Fibroblast of skin of left quadriceps (primary cell): ENCODE results near the gene NEB.
"Not testable (repeated sequence)": the region's sequence is repeated elsewhere in the genome, so short reads cannot be mapped to it uniquely, and the experiment has no call there.

Experiments used
- DNase-seq, 2 experiments: peaks; one replicate each; pipeline ENCODE4 v3.0.0-alpha.2; 2013; ENCODE audit warnings: low read depth in 2 of 2

Gene NEB

DNA sequence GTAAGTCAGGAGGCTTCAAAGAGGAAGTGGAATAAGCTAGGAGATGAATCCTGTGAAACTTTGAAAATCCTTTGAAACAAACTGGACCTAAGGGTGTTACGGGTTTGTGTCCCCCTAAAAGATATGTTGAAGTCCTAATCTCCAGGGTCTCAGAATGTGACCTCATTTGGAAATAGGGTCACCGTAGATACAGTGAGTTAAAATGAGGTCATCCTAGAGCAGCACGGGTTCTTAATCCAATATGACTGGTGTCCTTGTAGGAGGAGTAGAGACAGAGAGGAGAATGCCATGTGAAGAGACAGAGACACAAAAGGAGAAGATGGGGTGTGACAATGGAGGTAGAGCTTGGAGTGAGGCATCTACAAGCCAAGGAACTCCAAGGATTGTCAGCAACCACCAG, 26.9 kb upstream of the NEB start:
- no peak for DNase-seq

GRCh38 chr2:151760139-151760650, 25.9 kb upstream of the NEB start:
- no peak for DNase-seq

DNA sequence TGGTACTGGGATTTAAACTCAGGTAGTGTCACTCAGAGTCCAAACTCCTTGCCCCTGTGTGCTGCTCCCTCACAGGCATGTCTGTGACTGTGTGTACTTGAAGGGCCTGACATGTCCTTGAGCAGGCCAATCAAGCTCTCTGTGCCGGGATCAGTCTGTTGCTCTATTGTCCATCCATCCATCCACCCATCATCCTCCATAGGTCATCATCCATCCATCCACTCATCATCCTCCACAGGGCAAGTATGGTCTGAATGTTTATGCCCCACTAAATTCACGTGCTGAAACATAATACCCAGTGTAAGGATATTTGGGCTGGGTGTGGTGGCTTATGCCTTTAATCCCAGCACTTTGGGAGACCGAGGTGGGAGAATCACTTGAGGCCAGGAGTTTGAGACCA, 24.5 kb upstream of the NEB start:
- DNase-seq: no peak

DNA sequence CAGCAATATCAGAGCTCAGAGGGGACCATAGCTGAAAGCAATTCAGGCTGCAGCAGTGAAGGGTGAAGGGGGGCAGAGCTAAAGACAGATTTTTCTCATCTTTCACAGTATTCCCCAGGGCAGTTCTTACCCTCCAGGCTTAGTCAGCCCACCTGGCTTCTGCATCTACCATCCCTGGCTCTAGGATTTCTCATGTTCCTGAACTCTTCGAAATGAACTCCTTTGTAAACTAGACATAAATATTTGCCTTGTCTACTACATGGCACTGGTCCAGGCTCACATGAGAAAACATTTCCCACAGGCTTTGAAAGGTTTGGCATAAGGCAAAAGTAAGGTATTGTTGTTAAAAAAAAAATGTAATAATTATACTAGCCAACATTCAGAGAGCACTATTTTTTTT, 23.6 kb upstream of the NEB start:
- no peak for DNase-seq

DNA sequence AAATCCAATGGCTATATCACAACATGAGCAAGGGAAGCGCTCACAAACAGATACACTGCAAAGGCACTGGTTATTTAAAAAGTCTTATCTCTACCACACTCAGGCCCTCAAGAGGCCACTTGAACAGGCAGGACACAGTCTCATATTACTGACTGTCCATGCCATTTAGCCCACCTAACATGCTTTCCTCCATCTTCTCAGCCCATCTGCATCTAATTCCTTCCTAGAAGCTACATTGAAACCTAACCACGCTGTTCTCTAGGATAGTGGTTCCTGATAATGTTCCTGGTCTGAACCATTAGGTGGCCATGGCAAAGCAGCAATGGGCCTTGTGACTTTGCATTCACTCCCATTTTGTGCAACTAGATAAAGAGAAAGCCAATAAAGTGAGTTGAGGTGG, 22.5 kb upstream of the NEB start:
- no peak for DNase-seq

- no peak for DNase-seq
Measured at GRCh38 chr2:151754253-151754897, 20.1 kb upstream of the NEB start.

DNA sequence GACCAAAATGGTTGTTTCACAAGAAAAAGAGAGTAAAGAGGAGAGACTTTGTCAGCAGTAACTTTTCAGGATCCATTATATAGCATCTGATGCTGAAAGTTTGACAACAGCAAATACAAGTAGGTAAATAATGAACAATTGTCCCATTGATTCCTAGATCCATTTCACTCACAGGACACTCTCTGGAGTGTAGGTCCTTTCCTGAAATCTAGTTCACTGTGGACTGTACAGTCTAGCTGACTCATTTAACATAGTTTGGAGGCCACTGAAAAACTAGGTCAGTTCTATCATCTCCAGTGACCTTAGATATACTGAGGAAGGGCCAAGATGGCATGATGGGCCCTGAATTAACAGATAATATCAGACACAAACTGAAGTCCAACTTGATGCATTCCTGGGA, 19.3 kb upstream of the NEB start:
- no peak for DNase-seq

DNA sequence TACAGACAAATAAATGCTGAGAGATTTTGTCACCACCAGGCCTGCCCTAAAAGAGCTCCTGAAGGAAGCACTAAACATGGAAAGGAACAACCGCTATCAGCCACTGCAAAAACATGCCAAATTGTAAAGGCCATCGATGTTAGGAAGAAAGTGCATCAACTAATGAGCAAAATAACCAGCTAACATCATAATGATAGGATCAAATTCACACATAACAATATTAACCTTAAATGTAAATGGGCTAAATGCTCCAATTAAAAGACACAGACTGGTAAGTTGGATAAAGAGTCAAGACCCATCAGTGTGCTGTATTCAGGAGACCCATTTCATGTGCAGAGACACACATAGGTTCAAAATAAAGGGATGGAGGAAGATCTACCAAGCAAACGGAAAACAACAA, 11.0 kb upstream of the NEB start:
- not testable (repeated sequence) for DNase-seq

DNA sequence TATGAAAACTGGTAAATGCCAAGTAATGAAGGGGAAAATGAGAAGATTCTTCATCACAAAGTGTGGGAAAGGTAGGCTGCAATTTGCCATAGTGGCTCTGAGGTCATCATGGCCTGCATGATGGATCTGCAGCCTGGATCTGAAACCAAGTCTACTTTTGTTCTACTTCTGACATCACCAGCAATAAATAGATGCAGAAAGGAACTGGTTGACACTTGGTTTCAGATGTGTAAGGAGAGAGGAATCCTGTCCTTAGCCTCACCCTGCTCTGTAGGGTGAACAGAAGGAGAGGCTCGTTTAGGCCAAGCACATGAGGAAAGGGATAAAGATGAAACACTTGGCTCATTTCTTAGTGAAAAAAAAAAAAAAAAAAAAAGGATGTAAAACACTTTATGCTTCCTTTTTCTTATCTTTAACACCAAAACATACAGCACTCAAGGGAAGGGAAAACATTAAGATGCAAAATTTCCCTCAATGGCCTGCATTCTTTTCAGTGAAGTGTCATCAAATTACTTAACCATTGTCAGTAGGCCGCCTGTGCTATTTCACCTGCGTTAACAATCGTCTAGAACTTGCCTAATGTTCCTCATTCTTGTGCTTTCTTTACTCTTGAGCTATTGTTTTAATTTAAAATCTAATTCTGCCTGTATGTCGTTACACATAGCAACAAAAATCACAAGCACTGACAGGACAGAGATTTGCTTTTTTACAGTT, 3.9 kb downstream of the NEB start:
- DNase-seq: peak; percentile 20 to 23

- no peak for DNase-seq
Measured at GRCh38 chr2:151729837-151730236, 4.4 kb downstream of the NEB start.

- no peak for DNase-seq
Measured at GRCh38 chr2:151729415-151729811, 4.9 kb downstream of the NEB start.

DNA sequence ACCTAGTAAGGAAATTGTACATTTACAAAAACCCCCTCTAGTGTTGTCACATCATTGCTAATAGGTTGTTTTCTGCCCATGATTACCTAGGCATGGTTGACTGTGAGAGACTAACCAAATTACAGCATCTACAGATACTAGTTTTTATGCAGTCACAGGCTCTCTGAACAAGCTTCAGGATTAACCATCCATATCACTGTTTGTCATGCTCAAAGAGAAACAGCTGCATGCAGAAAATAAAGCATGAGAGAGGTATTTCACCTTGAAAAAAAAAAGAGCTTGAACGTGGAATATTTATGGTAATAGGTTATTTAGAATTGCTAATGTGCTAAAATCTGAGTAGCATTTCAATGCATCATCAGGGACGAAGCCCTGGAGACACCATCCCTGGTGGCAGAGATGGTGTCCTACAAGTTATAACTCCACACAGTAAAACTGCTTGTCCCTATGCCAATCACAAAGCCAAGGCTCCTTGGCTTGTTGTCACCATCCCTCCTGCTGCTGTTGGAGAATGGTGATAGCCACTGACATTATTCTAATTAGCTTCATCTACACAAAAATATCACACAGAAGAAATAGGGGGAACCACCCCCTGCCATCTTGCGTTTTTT, 5.4 kb downstream of the NEB start:
- no peak for DNase-seq

DNA sequence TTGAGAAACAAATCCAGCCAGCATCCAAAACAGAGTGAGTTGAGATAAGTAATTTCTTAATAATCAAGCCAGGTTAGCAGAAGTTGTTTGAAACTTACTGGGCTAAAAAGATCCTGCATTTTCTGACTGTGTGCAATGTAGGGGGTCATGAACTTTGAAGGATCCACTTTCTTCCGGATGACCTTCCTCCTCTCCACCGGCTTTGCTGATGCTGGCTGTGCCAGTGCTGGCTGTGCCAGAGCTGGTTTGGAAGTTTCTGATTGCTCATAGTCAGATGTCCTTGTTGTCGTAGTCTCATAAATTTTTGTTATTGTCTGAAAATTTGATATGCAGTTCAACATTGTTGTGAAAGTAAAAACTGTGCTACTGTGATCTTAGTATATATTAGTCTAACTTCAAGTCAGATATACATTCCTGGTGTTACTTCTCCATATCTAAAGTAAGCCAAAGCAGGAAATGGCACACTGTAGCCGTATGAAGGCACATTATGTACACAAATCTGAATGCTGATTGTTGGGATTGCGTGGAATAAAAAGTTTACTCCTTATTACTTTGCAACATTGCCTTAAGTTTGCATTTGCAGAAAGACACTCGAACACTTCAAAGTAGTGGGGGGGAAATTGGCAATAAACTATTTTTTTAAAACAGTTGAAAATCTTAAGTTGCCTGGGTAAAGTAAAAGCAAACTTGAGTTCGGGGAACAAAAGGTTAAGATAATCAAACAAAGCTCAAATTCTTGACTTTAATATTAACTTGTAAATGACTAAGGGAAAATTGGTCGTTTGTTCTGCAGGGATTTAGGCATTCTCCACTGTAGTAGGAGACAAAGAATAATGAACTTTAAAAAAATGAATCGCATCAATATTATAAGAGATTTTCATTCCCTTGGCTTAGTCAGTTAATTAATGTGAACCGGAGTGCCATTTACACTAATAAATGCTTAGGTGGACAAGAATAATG, 6.4 kb downstream of the NEB start:
- no peak for DNase-seq

DNA sequence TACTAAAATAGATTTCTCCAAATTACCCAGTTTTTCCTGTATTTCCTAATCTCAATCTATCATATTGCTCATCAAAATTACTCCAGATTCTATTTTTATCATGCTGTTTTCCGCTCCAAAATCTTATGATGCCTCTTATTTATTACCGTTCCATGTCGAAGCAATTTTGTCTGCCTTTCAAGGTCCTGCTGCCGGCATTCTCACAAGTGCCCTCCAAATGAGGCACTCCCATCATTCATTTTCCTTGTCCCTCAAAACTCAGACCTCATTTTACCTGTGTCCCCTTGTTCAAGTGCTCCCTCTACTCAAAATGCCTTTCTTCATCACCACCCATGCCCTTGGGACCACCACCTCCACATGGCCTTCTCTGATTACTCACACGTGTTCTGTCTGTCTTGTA, 13.1 kb downstream of the NEB start:
- no peak for DNase-seq

- no peak for DNase-seq
Measured at GRCh38 chr2:151720521-151720920, 13.8 kb downstream of the NEB start.

GRCh38 chr2:151718796-151719195, 15.5 kb downstream of the NEB start:
- no peak for DNase-seq

- DNase-seq: no peak
Measured at GRCh38 chr2:151718247-151718646, 16.0 kb downstream of the NEB start.

GRCh38 chr2:151716721-151717120, 17.6 kb downstream of the NEB start:
- DNase-seq: peak in 1 of 2 experiments; percentile 9

- DNase-seq: no peak
Measured at GRCh38 chr2:151713291-151713903, 20.9 kb downstream of the NEB start.

DNA sequence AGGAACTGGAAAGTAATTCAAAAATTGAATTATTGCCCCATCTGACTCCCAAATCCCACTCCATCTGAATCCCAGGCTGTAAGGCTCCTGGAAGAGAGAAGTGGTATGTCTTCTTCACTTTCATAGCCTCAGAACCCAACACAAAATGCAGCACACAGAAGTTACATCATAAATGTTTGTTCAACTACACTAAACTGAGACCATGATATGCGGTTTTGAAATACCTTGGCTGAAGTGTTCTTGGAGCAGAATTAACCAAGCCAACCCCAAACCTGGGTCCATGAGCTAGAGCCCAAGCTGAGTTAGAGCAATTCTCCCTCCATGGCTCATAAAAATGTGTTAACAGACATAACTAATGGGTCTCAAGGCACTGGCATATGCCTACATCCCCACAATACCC, 23.3 kb downstream of the NEB start:
- no peak for DNase-seq

DNA sequence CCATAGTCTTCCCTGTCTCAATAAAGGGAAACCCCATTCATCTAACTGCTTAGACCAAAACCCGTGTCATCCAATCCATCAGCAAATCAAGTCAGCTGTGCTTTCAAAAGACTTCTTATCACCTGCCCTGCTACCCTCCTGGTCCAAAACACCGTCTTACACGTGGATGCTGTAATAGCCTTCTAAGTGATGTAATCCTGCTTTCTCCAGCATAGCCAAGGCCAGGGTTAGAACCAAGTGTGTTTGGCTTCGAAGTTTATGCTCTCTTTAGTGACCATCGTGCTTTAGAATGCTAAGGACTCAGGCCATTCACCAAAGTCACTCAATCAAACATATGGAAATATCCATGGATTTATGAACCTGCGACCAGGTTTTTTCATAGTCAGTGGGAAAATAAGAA, 25.5 kb downstream of the NEB start:
- no peak for DNase-seq

- no peak for DNase-seq
Measured at GRCh38 chr2:151707857-151708256, 26.4 kb downstream of the NEB start.
